Measurements from ENCODE around the gene TAOK2. TPM values are rescaled to one million over a fixed set of nuclear protein-coding genes. Genes with fewer than 3 reads are reported as not detected.
"Not testable (repeated sequence)": the region's sequence is repeated elsewhere in the genome, so short reads cannot be mapped to it uniquely, and the experiment has no call there.

TAOK2 gene
- polyA plus RNA-seq, 3 donors = 33.6 to 36.9 (median 36.4) TPM

DNA sequence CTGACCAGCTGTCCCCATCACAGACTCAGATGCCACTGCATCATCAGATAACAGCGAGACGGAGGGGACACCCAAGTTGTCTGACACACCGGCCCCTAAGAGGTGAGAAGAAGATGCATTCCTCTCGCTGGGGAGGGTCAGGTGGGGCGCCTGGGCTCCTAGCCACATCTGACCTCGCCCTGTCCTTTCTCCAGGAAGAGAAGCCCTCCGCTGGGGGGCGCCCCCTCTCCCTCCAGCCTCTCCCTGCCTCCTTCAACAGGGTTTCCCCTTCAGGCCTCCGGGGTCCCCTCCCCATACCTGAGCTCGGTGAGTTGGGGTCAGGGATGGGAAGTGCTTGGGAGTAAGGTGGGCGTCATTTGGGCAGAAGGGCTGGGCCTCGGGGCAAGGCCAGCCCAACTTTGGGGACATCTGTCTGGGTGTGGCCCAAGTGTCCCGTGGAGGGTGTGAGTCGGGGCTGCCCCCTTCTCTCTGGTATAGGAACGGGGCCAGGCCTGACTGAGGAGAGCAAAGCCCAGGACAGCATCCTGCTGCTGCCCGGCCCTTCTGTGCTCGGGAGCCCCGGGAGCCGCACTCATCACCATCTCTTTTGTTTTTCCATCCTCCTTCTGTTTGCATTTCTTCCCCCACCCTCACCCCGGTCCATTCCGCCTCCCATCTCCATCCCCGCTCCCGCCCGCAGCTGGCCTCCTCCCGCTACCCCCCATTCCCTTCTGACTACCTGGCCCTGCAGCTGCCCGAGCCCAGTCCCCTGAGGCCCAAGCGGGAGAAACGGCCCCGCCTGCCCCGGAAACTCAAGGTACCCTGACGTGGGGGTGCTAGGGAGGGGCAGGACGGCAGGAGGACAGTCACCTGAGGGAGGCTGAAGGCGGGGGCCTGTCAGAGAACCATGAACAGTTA lies 27.3 kb downstream of the TAOK2 start:
- DNase-seq (ENCODE audit: low read depth in 3 of 3, low spot score in 2 of 3) = no peak

GRCh38 chr16:30002614-30003346 lies 29.1 kb downstream of the TAOK2 start:
- DNase-seq (ENCODE audit: low read depth in 3 of 3, low spot score in 2 of 3) = no peak

GRCh38 chr16:30003670-30004423 lies 30.2 kb downstream of the TAOK2 start:
- no peak for DNase-seq (ENCODE audit: low read depth in 3 of 3, low spot score in 2 of 3)

- no peak for DNase-seq (ENCODE audit: low read depth in 3 of 3, low spot score in 2 of 3)
These were observed 30.7 kb downstream of the TAOK2 start for GRCh38 chr16:30004424-30004776.

DNA sequence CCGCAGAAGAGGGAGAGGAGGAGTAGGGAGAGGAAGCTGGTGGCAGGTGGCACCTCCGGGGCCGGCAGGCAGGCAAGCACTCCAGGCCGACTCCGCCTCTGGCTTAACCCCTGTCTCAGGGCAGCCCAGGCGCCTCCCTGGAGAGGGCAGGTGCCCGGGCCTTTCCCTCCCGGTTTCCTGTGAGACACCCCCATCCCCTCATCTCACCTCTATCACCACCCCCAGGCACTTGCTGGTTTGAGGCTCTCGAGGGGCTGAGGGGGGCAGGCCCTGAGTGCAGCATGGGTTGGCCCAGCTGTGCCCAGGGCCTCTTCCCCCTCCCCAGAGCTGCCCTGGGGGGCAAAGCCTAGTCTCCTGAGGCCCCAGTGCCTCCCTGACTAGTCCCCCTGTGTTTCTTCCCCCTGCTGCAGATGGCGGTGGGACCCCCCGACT lies 31.2 kb downstream of the TAOK2 start:
- no peak for DNase-seq (ENCODE audit: low read depth in 3 of 3, low spot score in 2 of 3)

DNA sequence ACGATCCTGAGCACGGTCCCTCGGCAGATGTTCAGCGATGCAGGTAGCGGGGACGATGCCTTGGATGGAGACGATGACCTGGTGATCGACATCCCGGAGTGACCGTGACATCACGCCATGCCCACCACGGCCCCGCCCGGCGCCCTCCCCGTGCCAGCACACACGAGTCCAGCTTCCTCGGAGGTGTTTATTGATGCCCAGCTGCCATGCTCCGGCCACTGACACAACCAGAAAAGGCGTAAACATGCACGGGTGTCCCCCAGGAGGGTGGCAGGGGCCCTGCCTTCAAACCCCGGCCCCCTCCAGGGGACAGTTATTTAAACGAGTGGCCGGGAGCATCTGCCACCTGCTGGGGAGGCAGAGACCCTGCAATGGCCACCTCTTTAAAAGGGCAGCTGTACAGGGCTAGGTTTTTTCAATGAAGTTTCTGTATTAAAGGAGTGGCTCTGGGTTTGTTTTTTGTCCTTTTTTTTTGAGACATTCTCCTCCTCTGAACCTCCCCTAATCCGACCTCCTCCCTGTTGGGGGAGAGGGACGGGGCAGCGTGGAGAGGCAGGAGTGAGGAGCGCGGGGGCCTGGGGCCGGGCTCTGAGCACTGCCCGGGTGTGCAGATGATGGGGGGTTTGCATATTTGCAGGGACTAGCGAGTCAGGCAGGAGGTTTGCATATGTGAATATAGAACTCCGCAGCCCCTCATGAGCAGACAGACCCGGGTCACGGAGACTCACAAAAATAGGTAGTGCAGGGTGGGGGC lies 31.9 kb downstream of the TAOK2 start:
- no peak for DNase-seq (ENCODE audit: low read depth in 3 of 3, low spot score in 2 of 3)

- DNase-seq (ENCODE audit: low read depth in 3 of 3, low spot score in 2 of 3) = no peak
These were observed 32.4 kb downstream of the TAOK2 start for GRCh38 chr16:30006095-30006473.

- no peak for DNase-seq (ENCODE audit: low read depth in 3 of 3, low spot score in 2 of 3)
These were observed 33.1 kb downstream of the TAOK2 start for GRCh38 chr16:30006659-30007377.

DNA sequence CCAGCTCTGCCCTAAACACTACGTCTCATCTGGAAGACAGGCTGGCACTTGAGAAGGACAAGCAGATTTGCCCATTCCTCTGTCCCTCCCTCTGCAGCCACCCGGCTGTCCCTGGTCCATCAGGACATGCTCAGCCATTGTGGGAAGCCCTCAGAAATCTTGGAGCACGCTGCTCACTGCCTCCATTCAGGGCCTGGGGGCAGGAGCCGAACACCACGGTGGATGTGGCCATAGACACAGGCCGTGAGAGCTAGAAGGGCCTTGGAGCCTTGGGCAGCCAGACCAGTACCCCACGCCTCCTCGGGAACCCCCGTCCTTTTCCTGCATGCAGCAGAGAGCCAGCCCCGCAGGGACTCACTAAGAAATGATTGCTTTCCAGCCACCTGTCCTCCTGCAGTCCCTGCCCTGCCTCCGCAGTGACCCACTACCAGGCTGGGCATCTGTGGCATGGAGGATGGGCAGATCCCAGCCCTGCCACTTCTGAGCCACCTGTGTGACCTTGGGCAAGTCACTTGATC lies 33.8 kb downstream of the TAOK2 start:
- no peak for DNase-seq (ENCODE audit: low read depth in 3 of 3, low spot score in 2 of 3)

GRCh38 chr16:30009085-30009862 lies 35.6 kb downstream of the TAOK2 start:
- no peak for DNase-seq (ENCODE audit: low read depth in 3 of 3, low spot score in 2 of 3)

DNA sequence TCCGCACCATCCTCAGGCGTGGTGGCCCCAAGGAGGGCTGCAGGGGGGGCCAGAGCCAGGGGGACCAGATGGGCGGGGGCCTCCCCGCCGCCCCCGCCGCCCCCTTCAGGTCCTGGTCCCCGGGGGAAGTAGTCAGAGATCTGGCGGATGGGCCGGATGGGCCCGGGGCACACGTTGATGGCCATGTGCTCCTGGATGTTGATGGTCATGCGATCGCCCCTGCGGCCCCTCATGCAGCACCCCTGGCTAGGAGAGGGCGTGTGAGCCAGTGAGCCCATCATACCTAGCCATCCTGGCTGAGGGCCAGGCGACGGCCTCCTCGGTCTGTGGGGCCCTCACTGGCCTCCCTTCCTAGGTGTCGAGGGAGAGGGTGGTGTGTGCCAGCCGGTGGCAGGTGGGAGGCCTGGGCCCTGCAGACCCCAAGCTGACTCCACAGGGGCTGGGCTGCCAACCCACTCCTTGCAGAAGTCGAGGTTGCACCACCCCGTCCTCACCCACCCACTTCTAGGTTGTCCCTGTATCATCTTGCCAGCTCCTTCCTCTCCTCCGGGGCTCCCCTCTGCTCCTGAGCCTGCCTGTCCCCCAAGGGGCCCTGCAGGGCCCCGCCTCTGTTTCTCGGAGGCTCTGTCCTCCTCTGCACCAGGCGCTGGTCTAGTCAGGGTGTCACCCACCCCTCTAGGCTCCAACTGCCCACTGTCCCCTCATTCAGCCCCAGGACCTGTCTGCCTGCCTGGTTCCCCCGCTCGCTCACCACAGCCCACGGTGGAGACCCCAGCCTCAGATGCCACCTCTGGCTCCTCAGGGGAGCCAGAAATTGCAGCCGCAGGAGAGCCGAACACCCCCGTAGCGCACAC lies 36.5 kb downstream of the TAOK2 start:
- DNase-seq (ENCODE audit: low read depth in 3 of 3, low spot score in 2 of 3) = no peak

DNA sequence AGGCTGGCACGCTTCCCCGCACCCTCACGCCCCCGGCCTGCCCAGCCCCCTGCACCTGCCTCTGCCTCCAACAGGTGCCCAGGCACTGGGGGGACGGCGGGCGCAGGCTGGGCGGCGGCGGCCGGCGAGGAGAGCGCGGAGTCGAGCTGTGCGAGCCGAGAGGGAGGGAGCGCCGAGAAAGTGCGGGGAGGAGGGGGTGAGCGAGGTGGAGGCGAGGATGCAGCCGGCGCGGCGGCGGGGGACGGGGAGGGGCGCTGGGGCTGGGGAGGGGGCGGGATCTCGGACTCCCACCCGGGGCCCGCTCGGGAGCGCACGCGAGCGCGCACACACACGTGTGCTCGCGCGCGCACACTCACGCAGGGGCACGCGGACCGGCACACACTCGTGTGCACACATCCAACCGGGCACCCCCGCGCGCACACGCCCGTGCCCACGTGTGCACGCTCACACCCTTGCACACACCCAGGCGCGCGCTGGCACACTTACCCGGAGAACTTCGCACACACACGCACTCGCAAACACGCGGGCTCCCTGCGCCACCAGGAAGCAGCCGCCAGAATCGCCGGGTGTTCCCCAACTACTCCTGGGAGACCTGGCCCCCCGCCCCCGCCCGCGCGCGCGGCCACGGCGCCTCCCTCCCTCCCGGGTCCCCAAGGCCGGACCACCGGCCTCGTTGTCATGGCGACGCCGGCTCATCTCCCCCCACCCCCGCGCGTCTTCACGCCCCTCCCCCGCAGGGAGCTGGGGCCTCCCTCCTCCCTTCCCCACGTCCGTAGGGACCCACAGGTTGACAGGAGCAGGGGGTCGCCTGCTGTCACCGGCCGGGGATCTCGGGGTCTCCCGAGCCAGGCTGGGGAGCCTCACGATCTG lies 37.4 kb downstream of the TAOK2 start, which contains the start of gene DOC2A:
DOC2A (minus strand) TSS at position 184 of the 870 bp plus-strand sequence. CDS start 805 bp downstream, outside the sequence.
- no peak for DNase-seq (ENCODE audit: low read depth in 3 of 3, low spot score in 2 of 3)

GRCh38 chr16:30011714-30012504 lies 38.2 kb downstream of the TAOK2 start:
- no peak for DNase-seq (ENCODE audit: low read depth in 3 of 3, low spot score in 2 of 3)

DNA sequence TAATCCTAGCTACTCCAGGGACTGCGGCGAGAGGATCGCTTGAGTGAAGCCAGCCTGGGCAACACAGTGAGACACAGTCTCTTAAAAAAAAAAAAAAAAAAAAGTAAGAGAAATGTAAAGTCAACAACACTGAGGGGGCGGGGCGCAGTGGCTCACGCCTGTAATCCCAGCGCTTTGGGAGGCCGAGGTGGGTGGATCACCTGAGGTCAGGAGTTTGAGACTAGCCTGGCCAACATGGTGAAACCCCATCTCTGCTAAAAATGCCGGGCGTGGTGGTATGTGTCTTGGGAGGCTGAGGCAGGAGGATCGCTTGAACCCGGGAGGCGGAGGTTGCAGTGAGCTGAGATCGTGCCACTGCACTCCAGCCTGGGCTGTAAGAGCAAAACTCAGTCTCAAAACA lies 38.9 kb downstream of the TAOK2 start:
- not testable (repeated sequence) for DNase-seq (ENCODE audit: low read depth in 3 of 3, low spot score in 2 of 3)

GRCh38 chr16:30015450-30015849 lies 41.8 kb downstream of the TAOK2 start:
- DNase-seq (ENCODE audit: low read depth in 3 of 3, low spot score in 2 of 3) = not testable (repeated sequence)
